CD4-positive, alpha-beta memory T cell (primary cell): ENCODE data around the gene GTF3C1. TPM values are rescaled to one million over a fixed set of nuclear protein-coding genes. Genes with fewer than 3 reads are reported as not detected.

Experiments used
- CTCF ChIA-PET: fragments of 350-600 bp; sonication (Branson Sonifier 250); formaldehyde crosslinking; loops from one replicate; lab custom pipeline; 2021; ENCODE audit warnings: inconsistent platforms; ENCODE audit not compliant: partially characterized antibody; lab: Charles Lee
- POLR2A ChIA-PET: fragments of 350-600 bp; sonication (Branson Sonifier 250); formaldehyde crosslinking; loops from one replicate; lab custom pipeline; 2021; ENCODE audit not compliant: partially characterized antibody; lab: Charles Lee
- DNase-seq, 5 donors: peaks; one replicate each; pipeline versions ENCODE4 v3.0.0 to v3.0.0-alpha.2; 2020 to 2022; ENCODE audit warnings: mixed read lengths in 1 of 5
- H3K27ac ChIP-seq: one replicate; pipeline ENCODE4 v1.7.0; 2013; ENCODE audit warnings: low read depth, low read length
- H3K27me3 ChIP-seq: 2 replicates; pipeline ENCODE4 v1.7.0; 2013; ENCODE audit warnings: mild to moderate bottlenecking, low read length, moderate library complexity; ENCODE audit not compliant: insufficient read depth
- H3K36me3 ChIP-seq: 2 replicates; pipeline ENCODE4 v1.7.0; 2013; ENCODE audit warnings: mild to moderate bottlenecking, low read length, moderate library complexity; ENCODE audit not compliant: insufficient read depth
- H3K4me1 ChIP-seq: 2 replicates; pipeline ENCODE4 v1.7.0; 2013; ENCODE audit warnings: mild to moderate bottlenecking, low read length, moderate library complexity; ENCODE audit not compliant: insufficient read depth
- H3K4me3 ChIP-seq, 2 donors: one replicate each; pipeline ENCODE4 v1.7.0; 2013; ENCODE audit warnings: low read length in 2 of 2, mild to moderate bottlenecking in 1 of 2
- H3K9me3 ChIP-seq, 2 donors: one replicate each; pipeline ENCODE4 v1.7.0; 2013; ENCODE audit warnings: low read length in 2 of 2, control low read depth in 1 of 2; ENCODE audit not compliant: control insufficient read depth in 1 of 2
- H3K27ac Mint-ChIP-seq, 7 donors: one replicate each; pipeline ENCODE4 v1.8.0; 2020 to 2021; ENCODE audit warnings: mixed read lengths in 7 of 7, mild to moderate bottlenecking in 6 of 7, inconsistent platforms in 3 of 7, moderate library complexity in 3 of 7
- H3K27me3 Mint-ChIP-seq, 2 donors: one replicate each; pipeline ENCODE4 v1.8.0; 2020 to 2021; ENCODE audit warnings: mixed read lengths in 2 of 2
- H3K36me3 Mint-ChIP-seq, 2 donors: one replicate each; pipeline ENCODE4 v1.8.0; 2020 to 2021; ENCODE audit warnings: mixed read lengths in 2 of 2, inconsistent platforms in 1 of 2, mild to moderate bottlenecking in 1 of 2
- H3K4me1 Mint-ChIP-seq, 4 donors: one replicate each; pipeline ENCODE4 v1.8.0; 2020 to 2021; ENCODE audit warnings: mixed read lengths in 4 of 4, mild to moderate bottlenecking in 1 of 4
- H3K4me3 Mint-ChIP-seq, 8 donors: one replicate each; pipeline ENCODE4 v1.8.0; 2020 to 2021; ENCODE audit warnings: mixed read lengths in 8 of 8, mild to moderate bottlenecking in 7 of 8, moderate library complexity in 6 of 8, inconsistent platforms in 3 of 8
- H3K9me3 Mint-ChIP-seq, 8 donors: one replicate each; pipeline ENCODE4 v1.8.0; 2020 to 2021; ENCODE audit warnings: mixed read lengths in 8 of 8, mild to moderate bottlenecking in 5 of 8, inconsistent platforms in 3 of 8, moderate library complexity in 1 of 8
- intact Hi-C: fragments of 100-400 bp; cut with micrococcal nuclease; formaldehyde crosslinking; loops from one replicate; pipeline ENCODE4 v1.15.1; 2023
- polyA plus RNA-seq, 2 donors: library from polyadenylated mRNA; unstranded; fragments of 300-500 nt; fragmentation: Illumina TruSeq; gene quantifications; one replicate each; pipeline ENCODE4 v1.2.3, GENCODE V29; 2021
- total RNA-seq, 2 experiments: library from RNA; stranded (reverse); gene quantifications; one replicate each; pipeline ENCODE4 v1.2.3, GENCODE V29; 2021

GTF3C1 gene
- total and polyA plus RNA-seq, 4 experiments from 2014 or later: 4.8 to 53.1 (median 39.5) TPM

- H3K27me3 Mint-ChIP-seq: no peaks in the 10 kb centered on the region
- H3K27ac Mint-ChIP-seq: peak overlapping the region in 2 of 7 donors; percentile 14 to 23
- Histone ChIP-seq H3K4me1 (no peaks in the 10 kb centered on the region), H3K36me3 (peaks cover 76% of the 10 kb centered on the region), H3K9me3 (no peaks in the 10 kb centered on the region), H3K27me3 (no peaks in the 10 kb centered on the region), H3K4me3 (no peak overlapping the region), H3K27ac (no peak overlapping the region)
- CTCF ChIA-PET: no interaction called here
- no peak overlapping the region for H3K4me3 Mint-ChIP-seq
- H3K9me3 Mint-ChIP-seq: no peaks in the 10 kb centered on the region
- intact Hi-C loops: no loop called here
- peaks cover 78 to 89% of the 10 kb centered on the region in 2 donors for H3K36me3 Mint-ChIP-seq
- no peak for DNase-seq
- POLR2A ChIA-PET: no interaction called here
- H3K4me1 Mint-ChIP-seq: no peaks in the 10 kb centered on the region
Observed at GRCh38 chr16:27486344-27486743, 63.4 kb downstream of the GTF3C1 start.

GRCh38 chr16:27485811-27486210, 63.9 kb downstream of the GTF3C1 start:
- Mint-ChIP-seq H3K9me3 (no peaks in the 10 kb centered on the region), H3K27ac (no peak overlapping the region), H3K4me1 (no peaks in the 10 kb centered on the region), H3K36me3 (peaks cover 77 to 88% of the 10 kb centered on the region in 2 donors), H3K27me3 (no peaks in the 10 kb centered on the region), H3K4me3 (no peak overlapping the region)
- H3K4me3 ChIP-seq: no peak overlapping the region
- ChIA-PET POLR2A (no interaction called here), CTCF (no interaction called here)
- no peaks in the 10 kb centered on the region for H3K9me3 ChIP-seq
- H3K4me1 ChIP-seq: no peaks in the 10 kb centered on the region
- peaks cover 77% of the 10 kb centered on the region for H3K36me3 ChIP-seq
- no peak for DNase-seq
- intact Hi-C loops: no loop called here
- no peak overlapping the region for H3K27ac ChIP-seq
- H3K27me3 ChIP-seq: no peaks in the 10 kb centered on the region

- Mint-ChIP-seq H3K27ac (peak overlapping the region in 2 of 7 donors; percentile 20 to 39), H3K36me3 (peaks cover 81 to 90% of the 10 kb centered on the region in 2 donors), H3K4me3 (no peak overlapping the region), H3K9me3 (no peaks in the 10 kb centered on the region), H3K27me3 (no peaks in the 10 kb centered on the region), H3K4me1 (no peaks in the 10 kb centered on the region)
- DNase-seq: no peak
- H3K4me3 ChIP-seq: no peak overlapping the region
- no peaks in the 10 kb centered on the region for H3K27me3 ChIP-seq
- H3K27ac ChIP-seq: no peak overlapping the region
- H3K9me3 ChIP-seq: no peaks in the 10 kb centered on the region
- POLR2A ChIA-PET: no interaction called here
- intact Hi-C loops: no loop called here
- H3K36me3 ChIP-seq: peaks cover 77% of the 10 kb centered on the region
- CTCF ChIA-PET: no interaction called here
- no peaks in the 10 kb centered on the region for H3K4me1 ChIP-seq
Observed at GRCh38 chr16:27485126-27485525, 64.6 kb downstream of the GTF3C1 start.

- no peaks in the 10 kb centered on the region for H3K4me1 Mint-ChIP-seq
- Histone ChIP-seq H3K4me3 (no peak overlapping the region), H3K36me3 (peaks cover 63% of the 10 kb centered on the region), H3K4me1 (no peaks in the 10 kb centered on the region), H3K9me3 (no peaks in the 10 kb centered on the region), H3K27ac (no peak overlapping the region), H3K27me3 (no peaks in the 10 kb centered on the region)
- peak overlapping the region in 2 of 7 donors; percentile 17 to 72 for H3K27ac Mint-ChIP-seq
- POLR2A ChIA-PET: no interaction called here
- H3K27me3 Mint-ChIP-seq: no peaks in the 10 kb centered on the region
- intact Hi-C loops: no loop called here
- H3K36me3 Mint-ChIP-seq: peaks cover 73 to 84% of the 10 kb centered on the region in 2 donors
- no peak for DNase-seq
- no peak overlapping the region for H3K4me3 Mint-ChIP-seq
- CTCF ChIA-PET: no interaction called here
- no peaks in the 10 kb centered on the region for H3K9me3 Mint-ChIP-seq
Observed at GRCh38 chr16:27483624-27484023, 66.1 kb downstream of the GTF3C1 start.

GRCh38 chr16:27483088-27483437, 66.7 kb downstream of the GTF3C1 start:
- H3K27me3 ChIP-seq: no peaks in the 10 kb centered on the region
- H3K9me3 ChIP-seq: no peaks in the 10 kb centered on the region
- H3K36me3 ChIP-seq: peaks cover 63% of the 10 kb centered on the region
- H3K27ac ChIP-seq: no peak overlapping the region
- no peaks in the 10 kb centered on the region for H3K27me3 Mint-ChIP-seq
- H3K4me1 Mint-ChIP-seq: no peaks in the 10 kb centered on the region
- CTCF ChIA-PET: no interaction called here
- POLR2A ChIA-PET: interaction anchor here (0.7 kb wide), 1 partner anchor 18 kb away, joined by 4 read pairs; no protein-coding TSS in a partner anchor
- peaks cover 73 to 84% of the 10 kb centered on the region in 2 donors for H3K36me3 Mint-ChIP-seq
- peak overlapping the region in 1 of 7 donors; percentile 29 for H3K27ac Mint-ChIP-seq
- H3K4me3 Mint-ChIP-seq: no peak overlapping the region
- no peak for DNase-seq
- intact Hi-C loops: no loop called here
- no peaks in the 10 kb centered on the region for H3K9me3 Mint-ChIP-seq
- H3K4me1 ChIP-seq: no peaks in the 10 kb centered on the region
- no peak overlapping the region for H3K4me3 ChIP-seq

- CTCF ChIA-PET: interaction anchor here (0.6 kb wide), 1 partner anchor 925 kb away, joined by 4 read pairs; no protein-coding TSS in a partner anchor
- peaks cover 67% of the 10 kb centered on the region for H3K36me3 ChIP-seq
- Mint-ChIP-seq H3K4me1 (no peaks in the 10 kb centered on the region), H3K27ac (peak overlapping the region in 1 of 7 donors; percentile 61), H3K36me3 (peaks cover 72 to 84% of the 10 kb centered on the region in 2 donors), H3K27me3 (no peaks in the 10 kb centered on the region), H3K9me3 (no peaks in the 10 kb centered on the region), H3K4me3 (no peak overlapping the region)
- no peaks in the 10 kb centered on the region for H3K27me3 ChIP-seq
- intact Hi-C loops: no loop called here
- H3K27ac ChIP-seq: no peak overlapping the region
- H3K9me3 ChIP-seq: no peaks in the 10 kb centered on the region
- H3K4me1 ChIP-seq: no peaks in the 10 kb centered on the region
- DNase-seq: no peak
- no peak overlapping the region for H3K4me3 ChIP-seq
- POLR2A ChIA-PET: interaction anchor here (0.7 kb wide), 1 partner anchor 18 kb away, joined by 4 read pairs; no protein-coding TSS in a partner anchor
Observed at GRCh38 chr16:27482397-27483087, 67.2 kb downstream of the GTF3C1 start.

GRCh38 chr16:27481282-27481934, 68.3 kb downstream of the GTF3C1 start:
- peak overlapping the region in 5 of 7 donors; percentile 9 to 78 (median 63) for H3K27ac Mint-ChIP-seq
- peaks cover 66 to 86% of the 10 kb centered on the region in 2 donors for H3K36me3 Mint-ChIP-seq
- no peaks in the 10 kb centered on the region for H3K9me3 Mint-ChIP-seq
- no peaks in the 10 kb centered on the region for H3K9me3 ChIP-seq
- H3K27me3 Mint-ChIP-seq: no peaks in the 10 kb centered on the region
- no peak overlapping the region for H3K27ac ChIP-seq
- H3K4me1 Mint-ChIP-seq: no peaks in the 10 kb centered on the region
- intact Hi-C loops: no loop called here
- POLR2A ChIA-PET: no interaction called here
- peaks cover 63% of the 10 kb centered on the region for H3K36me3 ChIP-seq
- no peak overlapping the region for H3K4me3 ChIP-seq
- DNase-seq: no peak
- no peaks in the 10 kb centered on the region for H3K27me3 ChIP-seq
- H3K4me1 ChIP-seq: no peaks in the 10 kb centered on the region
- CTCF ChIA-PET: no interaction called here
- H3K4me3 Mint-ChIP-seq: no peak overlapping the region
